Measurements from ENCODE around the gene HSD11B2. TPM values are rescaled to one million over a fixed set of nuclear protein-coding genes. Genes with fewer than 3 reads are reported as not detected.

The HSD11B2 gene
- total RNA-seq, 1 experiment from 2014 or later = 10.2 TPM

GRCh38 chr16:67441907-67442306 is 11.0 kb downstream of the HSD11B2 start:
- no TSS peak for BruUV-seq (replicated peaks)
- H3K36me3 Mint-ChIP-seq (ENCODE audit: insufficient read depth, unreplicated experiment) = peaks cover 18% of the 10 kb centered on the region
- H3K9me3 Mint-ChIP-seq (ENCODE audit: low read depth, unreplicated experiment) = no peaks in the 10 kb centered on the region
- no peak overlapping the region for H3K27ac Mint-ChIP-seq (ENCODE audit: unreplicated experiment)
- intact Hi-C loops (cut with micrococcal nuclease; ENCODE audit: unreplicated experiment) = no loop called here
- CTCF ChIA-PET = interaction anchor here (0.5 to 3.3 kb wide), 15 partner anchors 10 to 1476 kb away, joined by 3 to 20 read pairs (median 4); partner anchors contain the start of genes ELMO3 and HSD11B2
- no peak overlapping the region for H3K4me3 Mint-ChIP-seq (ENCODE audit: low read depth, unreplicated experiment)
- no peak for DNase-seq
- no peak for TF ChIP-seq CTCF (IDR thresholded peaks at IDR 0.05; ENCODE audit: unreplicated experiment)
- H3K4me1 Mint-ChIP-seq (ENCODE audit: low read depth, unreplicated experiment) = peaks cover 21% of the 10 kb centered on the region
- H3K27me3 Mint-ChIP-seq (ENCODE audit: unreplicated experiment) = no peaks in the 10 kb centered on the region

GRCh38 chr16:67442581-67443255 is 11.8 kb downstream of the HSD11B2 start:
- CTCF ChIA-PET = interaction anchor here (1.2 to 2.2 kb wide), 5 partner anchors 9 to 23 kb away, joined by 4 to 13 read pairs (median 8); partner anchors contain the start of gene HSD11B2
- no peak for TF ChIP-seq CTCF (IDR thresholded peaks at IDR 0.05; ENCODE audit: unreplicated experiment)
- no peak for DNase-seq

GRCh38 chr16:67443265-67443664 is 12.3 kb downstream of the HSD11B2 start:
- no peak overlapping the region for H3K27ac Mint-ChIP-seq (ENCODE audit: unreplicated experiment)
- no peak overlapping the region for H3K4me3 Mint-ChIP-seq (ENCODE audit: low read depth, unreplicated experiment)
- CTCF ChIA-PET = interaction anchor here (1.2 to 2.2 kb wide), 3 partner anchors 9 to 19 kb away, joined by 4 to 8 read pairs (median 5); no protein-coding TSS in a partner anchor
- H3K27me3 Mint-ChIP-seq (ENCODE audit: unreplicated experiment) = no peaks in the 10 kb centered on the region
- H3K9me3 Mint-ChIP-seq (ENCODE audit: low read depth, unreplicated experiment) = no peaks in the 10 kb centered on the region
- intact Hi-C loops (cut with micrococcal nuclease; ENCODE audit: unreplicated experiment) = no loop called here
- no peak for DNase-seq
- peaks cover 23% of the 10 kb centered on the region for H3K4me1 Mint-ChIP-seq (ENCODE audit: low read depth, unreplicated experiment)
- BruUV-seq (replicated peaks) = no TSS peak
- H3K36me3 Mint-ChIP-seq (ENCODE audit: insufficient read depth, unreplicated experiment) = peaks cover 19% of the 10 kb centered on the region
- TF ChIP-seq CTCF (IDR thresholded peaks at IDR 0.05; ENCODE audit: unreplicated experiment) = no peak

More at GRCh38 chr16:67442581-67443255, 11.8 kb downstream of the HSD11B2 start:
- H3K27ac Mint-ChIP-seq (ENCODE audit: unreplicated experiment) = no peak overlapping the region
- H3K4me3 Mint-ChIP-seq (ENCODE audit: low read depth, unreplicated experiment) = no peak overlapping the region
- no peaks in the 10 kb centered on the region for H3K9me3 Mint-ChIP-seq (ENCODE audit: low read depth, unreplicated experiment)
- H3K27me3 Mint-ChIP-seq (ENCODE audit: unreplicated experiment) = no peaks in the 10 kb centered on the region
- peaks cover 23% of the 10 kb centered on the region for H3K4me1 Mint-ChIP-seq (ENCODE audit: low read depth, unreplicated experiment)
- intact Hi-C loops (cut with micrococcal nuclease; ENCODE audit: unreplicated experiment) = no loop called here
- no TSS peak for BruUV-seq (replicated peaks)
- H3K36me3 Mint-ChIP-seq (ENCODE audit: insufficient read depth, unreplicated experiment) = peaks cover 23% of the 10 kb centered on the region

- CTCF ChIA-PET = no interaction called here
- Mint-ChIP-seq H3K9me3 (ENCODE audit: low read depth, unreplicated experiment) (no peaks in the 10 kb centered on the region), H3K4me3 (ENCODE audit: low read depth, unreplicated experiment) (no peak overlapping the region), H3K36me3 (ENCODE audit: insufficient read depth, unreplicated experiment) (peaks cover 13% of the 10 kb centered on the region), H3K4me1 (ENCODE audit: low read depth, unreplicated experiment) (peaks cover 23% of the 10 kb centered on the region), H3K27me3 (ENCODE audit: unreplicated experiment) (no peaks in the 10 kb centered on the region), H3K27ac (ENCODE audit: unreplicated experiment) (no peak overlapping the region)
- DNase-seq = no peak
- intact Hi-C loops (cut with micrococcal nuclease; ENCODE audit: unreplicated experiment) = no loop called here
- BruUV-seq (replicated peaks) = no TSS peak
- no peak for TF ChIP-seq CTCF (IDR thresholded peaks at IDR 0.05; ENCODE audit: unreplicated experiment)
Measured at GRCh38 chr16:67444259-67445125, 13.6 kb downstream of the HSD11B2 start.

Measured in Calu3 (cell line).